IPS DF 19.7 (cell line): ENCODE measurements around the gene ESR1.

Experiments
- DNase-seq: peaks from one replicate; pipeline ENCODE4 v3.0.0-alpha.2; 2013; ENCODE audit warnings: low read depth, low spot score

ESR1 gene

GRCh38 chr6:152173321-152173720, 365.8 kb downstream of the ESR1 start:
- no peak for DNase-seq

- DNase-seq = no peak
These were observed 366.5 kb downstream of the ESR1 start for GRCh38 chr6:152173957-152174356.

GRCh38 chr6:152176268-152176667, 368.8 kb downstream of the ESR1 start:
- DNase-seq = no peak
